Calu3 (cell line): ENCODE measurements around the gene F2RL1. TPM values are rescaled to one million over a fixed set of nuclear protein-coding genes. Genes with fewer than 3 reads are reported as not detected.
"Not testable (repeated sequence)": the region's sequence is repeated elsewhere in the genome, so short reads cannot be mapped to it uniquely, and the experiment has no call there.

Experiments
- BruUV-seq: library from RNA; stranded (reverse); fragments of 400-500 nt; replicated peaks from 2 replicates; lab custom pipeline; 2021; lab: Mats Ljungman, UMichigan
- CTCF ChIA-PET: fragments of 300-600 bp; sonication (Branson Sonifier 250); formaldehyde crosslinking; loops from one replicate; lab custom pipeline; 2022; ENCODE audit warnings: antibody characterized with exemption; lab: Charles Lee
- DNase-seq: peaks from one replicate; pipeline ENCODE4 v3.0.0; 2022
- H3K27ac Mint-ChIP-seq: one replicate; pipeline ENCODE4 v1.8.0; 2022; ENCODE audit warnings: mixed read lengths; ENCODE audit not compliant: unreplicated experiment
- H3K27me3 Mint-ChIP-seq: one replicate; pipeline ENCODE4 v1.8.0; 2022; ENCODE audit warnings: mixed read lengths; ENCODE audit not compliant: unreplicated experiment
- H3K36me3 Mint-ChIP-seq: one replicate; pipeline ENCODE4 v1.8.0; 2022; ENCODE audit warnings: mild to moderate bottlenecking, moderate library complexity, mixed read lengths; ENCODE audit not compliant: insufficient read depth, unreplicated experiment
- H3K4me1 Mint-ChIP-seq: one replicate; pipeline ENCODE4 v1.8.0; 2022; ENCODE audit warnings: mild to moderate bottlenecking, low read depth, mixed read lengths; ENCODE audit not compliant: unreplicated experiment
- H3K4me3 Mint-ChIP-seq: one replicate; pipeline ENCODE4 v1.8.0; 2022; ENCODE audit warnings: mild to moderate bottlenecking, low read depth, moderate library complexity, mixed read lengths; ENCODE audit not compliant: unreplicated experiment
- H3K9me3 Mint-ChIP-seq: one replicate; pipeline ENCODE4 v1.8.0; 2022; ENCODE audit warnings: low read depth, mixed read lengths; ENCODE audit not compliant: unreplicated experiment
- intact Hi-C: fragments of 100-400 bp; cut with micrococcal nuclease; formaldehyde crosslinking; loops from one replicate; pipeline ENCODE4 v1.10.0; 2022; ENCODE audit not compliant: unreplicated experiment
- total RNA-seq: library from RNA; stranded (reverse); gene quantifications from 2 replicates; pipeline ENCODE4 v1.2.3, GENCODE V29; 2022
- TF ChIP-seq, protein P1 (sequence below): fragments of 200-600 bp; IDR thresholded peaks from one replicate; pipeline ENCODE4 v1.8.0; 2022; ENCODE audit warnings: antibody characterized with exemption; ENCODE audit not compliant: unreplicated experiment

F2RL1 gene
- total RNA-seq, 1 experiment from 2014 or later, result 122 TPM

DNA sequence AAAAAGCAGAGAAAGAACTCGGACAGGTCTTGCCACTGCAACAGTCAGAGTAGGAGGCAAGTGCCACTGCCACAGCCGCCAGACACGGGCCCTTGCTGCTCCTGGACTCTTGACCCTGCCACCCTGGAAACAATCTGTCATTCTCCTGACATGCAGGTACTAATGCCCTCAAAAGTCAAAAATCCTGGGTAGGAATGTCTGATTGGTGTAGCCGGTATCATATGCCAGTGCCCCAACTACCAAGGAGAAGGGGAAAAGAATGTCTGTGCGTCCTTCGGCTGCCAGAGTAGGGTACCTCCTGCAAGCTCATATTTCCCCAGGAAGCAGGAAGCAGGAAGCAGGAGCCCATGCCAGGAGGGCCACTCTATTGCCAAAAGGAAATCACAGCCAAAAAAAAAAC is 30.5 kb upstream of the F2RL1 start:
- intact Hi-C loops, result loop anchor here (5.0 kb wide), 2 partner anchors 49 to 229 kb away; no protein-coding TSS in a partner anchor
- Mint-ChIP-seq H3K36me3 (peaks cover 42% of the 10 kb centered on the region), H3K27me3 (no peaks in the 10 kb centered on the region), H3K27ac (peak overlapping the region; percentile 96), H3K4me3 (peak overlapping the region; percentile 42), H3K4me1 (peaks cover 79% of the 10 kb centered on the region), H3K9me3 (no peaks in the 10 kb centered on the region)
- no TSS peak for BruUV-seq
- DNase-seq, result peak; percentile 59
- TF ChIP-seq, protein P1, sequence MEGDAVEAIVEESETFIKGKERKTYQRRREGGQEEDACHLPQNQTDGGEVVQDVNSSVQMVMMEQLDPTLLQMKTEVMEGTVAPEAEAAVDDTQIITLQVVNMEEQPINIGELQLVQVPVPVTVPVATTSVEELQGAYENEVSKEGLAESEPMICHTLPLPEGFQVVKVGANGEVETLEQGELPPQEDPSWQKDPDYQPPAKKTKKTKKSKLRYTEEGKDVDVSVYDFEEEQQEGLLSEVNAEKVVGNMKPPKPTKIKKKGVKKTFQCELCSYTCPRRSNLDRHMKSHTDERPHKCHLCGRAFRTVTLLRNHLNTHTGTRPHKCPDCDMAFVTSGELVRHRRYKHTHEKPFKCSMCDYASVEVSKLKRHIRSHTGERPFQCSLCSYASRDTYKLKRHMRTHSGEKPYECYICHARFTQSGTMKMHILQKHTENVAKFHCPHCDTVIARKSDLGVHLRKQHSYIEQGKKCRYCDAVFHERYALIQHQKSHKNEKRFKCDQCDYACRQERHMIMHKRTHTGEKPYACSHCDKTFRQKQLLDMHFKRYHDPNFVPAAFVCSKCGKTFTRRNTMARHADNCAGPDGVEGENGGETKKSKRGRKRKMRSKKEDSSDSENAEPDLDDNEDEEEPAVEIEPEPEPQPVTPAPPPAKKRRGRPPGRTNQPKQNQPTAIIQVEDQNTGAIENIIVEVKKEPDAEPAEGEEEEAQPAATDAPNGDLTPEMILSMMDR, result no peak
- CTCF ChIA-PET, result interaction anchor here (0.7 to 1.3 kb wide), 7 partner anchors 22 to 472 kb away, joined by 3 to 7 read pairs (median 5); partner anchors contain the start of gene F2RL1

DNA sequence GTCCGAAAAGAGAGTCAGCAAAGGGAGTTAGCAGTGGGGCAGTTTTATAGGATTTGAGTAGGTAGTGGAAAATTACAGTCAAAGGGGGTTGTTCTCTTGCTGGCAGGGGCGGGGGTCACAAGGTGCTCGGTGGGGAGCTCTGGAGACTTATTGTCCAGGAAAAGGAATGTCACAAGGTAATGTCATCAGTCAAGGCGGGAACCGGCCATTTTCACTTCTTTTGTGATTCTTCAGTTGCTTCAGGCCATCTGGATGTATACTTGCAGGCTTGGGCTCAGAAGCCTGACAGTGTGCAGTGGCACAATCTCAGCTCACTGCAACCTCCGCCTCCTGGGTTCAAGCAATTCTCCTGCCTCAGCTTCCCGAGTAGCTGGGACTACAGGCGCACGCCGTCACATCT is 29.6 kb upstream of the F2RL1 start:
- peak overlapping the region; percentile 42 for H3K4me3 Mint-ChIP-seq
- intact Hi-C loops, result loop anchor here (5.0 kb wide), 2 partner anchors 48 to 228 kb away; no protein-coding TSS in a partner anchor
- H3K27ac Mint-ChIP-seq, result peak overlapping the region; percentile 96
- DNase-seq, H3K27me3 Mint-ChIP-seq, BruUV-seq, H3K9me3 Mint-ChIP-seq: not testable (repeated sequence)
- peaks cover 69% of the 10 kb centered on the region for H3K4me1 Mint-ChIP-seq
- CTCF ChIA-PET, result interaction anchor here (0.7 kb wide), 1 partner anchor 26 kb away, joined by 5 read pairs; no protein-coding TSS in a partner anchor
- peaks cover 42% of the 10 kb centered on the region for H3K36me3 Mint-ChIP-seq

DNA sequence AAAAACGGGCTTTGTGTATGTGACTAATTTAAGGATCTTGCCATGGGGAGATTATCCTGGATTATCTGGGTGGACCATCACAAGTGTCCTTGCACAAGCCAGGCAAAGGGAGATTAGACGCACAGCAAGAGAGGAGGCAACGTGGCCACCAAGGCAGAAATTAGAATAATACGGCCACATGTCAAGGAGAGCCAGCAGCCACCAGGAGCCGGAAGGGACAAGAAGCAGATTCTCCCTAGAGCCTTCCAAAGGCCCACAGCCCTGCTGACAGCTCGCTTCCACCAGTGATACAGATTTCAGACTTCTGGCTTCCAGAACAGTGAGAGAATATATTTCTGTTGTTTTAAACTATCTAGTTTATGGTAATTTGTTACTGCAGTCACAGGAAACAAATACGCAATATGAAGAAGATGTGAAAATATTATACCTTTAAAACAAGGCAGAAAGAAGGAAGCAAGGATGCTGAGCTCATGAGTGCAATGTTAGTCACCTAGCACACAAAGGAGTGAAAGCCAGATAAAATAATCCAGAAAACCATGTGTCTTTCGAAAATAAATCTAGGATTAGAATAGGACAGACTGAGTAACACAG is 28.7 kb upstream of the F2RL1 start:
- H3K27me3 Mint-ChIP-seq, result no peaks in the 10 kb centered on the region
- H3K27ac Mint-ChIP-seq, result peak overlapping the region; percentile 41
- peak overlapping the region; percentile 28 for H3K4me3 Mint-ChIP-seq
- intact Hi-C loops, result loop anchor here (5.0 kb wide), 2 partner anchors 47 to 227 kb away; no protein-coding TSS in a partner anchor
- no peak for DNase-seq
- H3K4me1 Mint-ChIP-seq, result peaks cover 67% of the 10 kb centered on the region
- TF ChIP-seq, protein P1, result no peak
- TSS peak; percentile 84 for BruUV-seq
- peaks cover 40% of the 10 kb centered on the region for H3K36me3 Mint-ChIP-seq
- H3K9me3 Mint-ChIP-seq, result no peaks in the 10 kb centered on the region
- CTCF ChIA-PET, result interaction anchor here (0.9 to 1.7 kb wide), 12 partner anchors 10 to 189 kb away, joined by 3 to 11 read pairs (median 4); no protein-coding TSS in a partner anchor

DNA sequence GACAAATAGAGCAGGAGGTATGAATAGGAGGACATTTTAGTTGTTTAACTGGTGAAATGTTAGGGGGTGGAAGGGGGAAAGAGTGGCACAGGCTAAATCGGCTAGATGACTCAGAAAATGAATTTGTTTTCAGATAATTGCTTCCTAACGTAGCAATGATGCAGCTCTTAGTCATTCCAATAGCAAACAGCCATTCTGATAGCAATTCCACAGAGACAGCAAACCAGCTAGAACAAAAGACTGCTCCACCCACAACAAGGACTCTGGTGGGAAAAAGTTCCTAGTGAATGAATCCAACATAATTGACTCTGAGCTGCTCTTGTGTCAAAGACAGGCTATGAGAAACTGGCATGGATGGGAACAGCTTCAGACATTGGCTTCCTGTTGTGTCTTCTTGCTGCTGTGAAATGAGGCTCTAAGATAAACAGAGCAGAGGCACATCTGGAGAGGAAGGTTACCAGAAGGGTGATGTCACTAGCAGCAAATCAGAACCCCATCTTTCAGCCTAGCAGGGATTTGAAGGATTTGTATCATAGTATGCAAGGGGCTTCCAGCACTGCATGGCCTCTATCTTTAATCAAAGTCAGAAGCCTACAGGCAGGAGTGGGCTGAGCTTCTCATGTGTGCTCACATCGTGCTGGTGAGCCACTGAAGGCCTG is 28.1 kb upstream of the F2RL1 start:
- BruUV-seq, result TSS peak; percentile 91
- H3K27me3 Mint-ChIP-seq, result no peaks in the 10 kb centered on the region
- H3K27ac Mint-ChIP-seq, result peak overlapping the region; percentile 41
- CTCF ChIA-PET, result interaction anchor here (0.9 to 1.7 kb wide), 12 partner anchors 9 to 190 kb away, joined by 3 to 11 read pairs (median 4); no protein-coding TSS in a partner anchor
- H3K4me3 Mint-ChIP-seq, result peak overlapping the region; percentile 28
- TF ChIP-seq, protein P1, result no peak
- DNase-seq, result peak; percentile 47
- no peaks in the 10 kb centered on the region for H3K9me3 Mint-ChIP-seq
- H3K4me1 Mint-ChIP-seq, result peaks cover 63% of the 10 kb centered on the region
- H3K36me3 Mint-ChIP-seq, result peaks cover 33% of the 10 kb centered on the region
- intact Hi-C loops, result no loop called here
